Caco-2 (cell line): ENCODE results near the gene FARP1. TPM values are rescaled to one million over a fixed set of nuclear protein-coding genes. Genes with fewer than 3 reads are reported as not detected.

ENCODE experiments used
- BruUV-seq: library from RNA; stranded (reverse); fragments of 400-500 nt; replicated peaks from 2 replicates; lab custom pipeline; 2021; lab: Mats Ljungman, UMichigan
- CTCF ChIA-PET: fragments of 300-600 bp; sonication (Branson Sonifier 250); formaldehyde crosslinking; loops from one replicate; lab custom pipeline; 2022; ENCODE audit warnings: antibody characterized with exemption; lab: Charles Lee
- POLR2A ChIA-PET: fragments of 300-600 bp; sonication (Branson Sonifier 250); formaldehyde crosslinking; loops from one replicate; lab custom pipeline; 2022; ENCODE audit warnings: antibody characterized with exemption; lab: Charles Lee
- DNase-seq, 2 experiments: peaks; one replicate each; pipeline versions ENCODE4 v3.0.0 to v3.0.0-alpha.2; 2020 to 2022
- H3K27me3 ChIP-seq: replicated peaks from 2 replicates; pipeline ENCODE4 v1.6.0; 2011; ENCODE audit warnings: low read length; ENCODE audit not compliant: control insufficient read depth, insufficient read depth
- H3K36me3 ChIP-seq: 2 replicates; pipeline ENCODE4 v1.5.1; 2011; ENCODE audit warnings: low read length; ENCODE audit not compliant: control insufficient read depth, insufficient read depth
- H3K4me1 ChIP-seq: fragments of 250-450 bp; sonication (Bioruptor Pico); 2 replicates; pipeline ENCODE4 v1.5.1; 2020; ENCODE audit warnings: mild to moderate bottlenecking
- H3K4me3 ChIP-seq: 2 replicates; pipeline ENCODE4 v1.5.1; 2011; ENCODE audit warnings: low read depth, mild to moderate bottlenecking, control low read depth, low read length
- H3K9me3 ChIP-seq: fragments of 250-450 bp; sonication (Bioruptor Pico); 2 replicates; pipeline ENCODE4 v1.5.1; 2020; ENCODE audit warnings: mild to moderate bottlenecking, moderate library complexity
- H3K27ac Mint-ChIP-seq: one replicate; pipeline ENCODE4 v1.8.0; 2022; ENCODE audit warnings: mixed read lengths; ENCODE audit not compliant: unreplicated experiment
- H3K27me3 Mint-ChIP-seq: one replicate; pipeline ENCODE4 v1.8.0; 2022; ENCODE audit warnings: mixed read lengths; ENCODE audit not compliant: insufficient read depth, unreplicated experiment
- H3K36me3 Mint-ChIP-seq: one replicate; pipeline ENCODE4 v1.8.0; 2022; ENCODE audit warnings: mild to moderate bottlenecking, mixed read lengths; ENCODE audit not compliant: insufficient read depth, unreplicated experiment
- H3K4me1 Mint-ChIP-seq: one replicate; pipeline ENCODE4 v1.8.0; 2022; ENCODE audit warnings: low read depth, mixed read lengths; ENCODE audit not compliant: unreplicated experiment
- H3K4me3 Mint-ChIP-seq: one replicate; pipeline ENCODE4 v1.8.0; 2022; ENCODE audit warnings: mild to moderate bottlenecking, moderate library complexity, mixed read lengths; ENCODE audit not compliant: unreplicated experiment
- H3K9me3 Mint-ChIP-seq: one replicate; pipeline ENCODE4 v1.8.0; 2022; ENCODE audit warnings: mixed read lengths; ENCODE audit not compliant: unreplicated experiment
- CTCF ChIP-seq, 2 experiments: fragments of 200-600 bp in 1 of 2; IDR thresholded peaks; 1 replicate in 1 of 2; 2 replicates in 1 of 2; pipeline versions ENCODE4 v1.5.1 to v1.8.0; 2011 to 2022; ENCODE audit warnings: antibody characterized with exemption in 1 of 2, control low read depth in 1 of 2, inconsistent platforms in 1 of 2, low read depth in 1 of 2, low read length in 1 of 2, mild to moderate bottlenecking in 1 of 2, moderate library complexity in 1 of 2; ENCODE audit not compliant: insufficient read depth in 1 of 2, severe bottlenecking in 1 of 2, unreplicated experiment in 1 of 2
- intact Hi-C: fragments of 100-400 bp; cut with micrococcal nuclease; formaldehyde crosslinking; loops from one replicate; pipeline ENCODE4 v1.10.0; 2022; ENCODE audit not compliant: unreplicated experiment
- total RNA-seq: library from RNA; stranded (reverse); gene quantifications from 2 replicates; pipeline ENCODE4 v1.2.3, GENCODE V29; 2022

FARP1 gene
- total RNA-seq, 1 experiment from 2014 or later = 189 TPM

GRCh38 chr13:98252931-98253470 lies 110.1 kb downstream of the FARP1 start:
- Histone ChIP-seq H3K4me3 (no peak overlapping the region), H3K9me3 (no peaks in the 10 kb centered on the region), H3K36me3 (no peaks in the 10 kb centered on the region; the same call in 1 of the 2 replicates), H3K4me1 (peaks cover 37% of the 10 kb centered on the region), H3K27me3 (no peaks in the 10 kb centered on the region)
- DNase-seq = peak; percentile 53 to 63
- no peaks in the 10 kb centered on the region for H3K27me3 Mint-ChIP-seq
- peaks cover 49% of the 10 kb centered on the region for H3K4me1 Mint-ChIP-seq
- BruUV-seq = no TSS peak
- no peak for TF ChIP-seq CTCF (IDR thresholded peaks at IDR 0.05; ENCODE audit: insufficient read depth in 1 of 2, low read depth in 1 of 2, low read length in 1 of 2, severe bottlenecking in 1 of 2, unreplicated experiment in 1 of 2)
- H3K9me3 Mint-ChIP-seq = no peaks in the 10 kb centered on the region
- no peak overlapping the region for H3K4me3 Mint-ChIP-seq
- intact Hi-C loops = loop anchor here (2.0 kb wide), 1 partner anchor 14 kb away; no protein-coding TSS in a partner anchor
- CTCF ChIA-PET = no interaction called here
- peaks cover 27% of the 10 kb centered on the region for H3K36me3 Mint-ChIP-seq
- POLR2A ChIA-PET = no interaction called here
- H3K27ac Mint-ChIP-seq = peak overlapping the region; percentile 89

- ChIA-PET POLR2A (no interaction called here), CTCF (no interaction called here)
- no TSS peak for BruUV-seq
- H3K4me1 ChIP-seq = peaks cover 37% of the 10 kb centered on the region
- intact Hi-C loops = loop anchor here (2.0 kb wide), 1 partner anchor 13 kb away; no protein-coding TSS in a partner anchor
- no peak for TF ChIP-seq CTCF (IDR thresholded peaks at IDR 0.05; ENCODE audit: insufficient read depth in 1 of 2, low read depth in 1 of 2, low read length in 1 of 2, severe bottlenecking in 1 of 2, unreplicated experiment in 1 of 2)
- H3K4me3 ChIP-seq = no peak overlapping the region
- H3K27me3 ChIP-seq = no peaks in the 10 kb centered on the region
- no peaks in the 10 kb centered on the region for H3K9me3 ChIP-seq
- Mint-ChIP-seq H3K9me3 (no peaks in the 10 kb centered on the region), H3K27me3 (no peaks in the 10 kb centered on the region), H3K4me1 (peaks cover 44% of the 10 kb centered on the region), H3K27ac (peak overlapping the region; percentile 89), H3K4me3 (no peak overlapping the region), H3K36me3 (peaks cover 22% of the 10 kb centered on the region)
- no peaks in the 10 kb centered on the region; the same call in 1 of the 2 replicates for H3K36me3 ChIP-seq
- no peak for DNase-seq
Measured at GRCh38 chr13:98253526-98253925, 110.6 kb downstream of the FARP1 start.

GRCh38 chr13:98254513-98254912 lies 111.6 kb downstream of the FARP1 start:
- H3K4me3 ChIP-seq = no peak overlapping the region
- no TSS peak for BruUV-seq
- H3K9me3 ChIP-seq = no peaks in the 10 kb centered on the region
- Mint-ChIP-seq H3K9me3 (no peaks in the 10 kb centered on the region), H3K36me3 (peaks cover 18% of the 10 kb centered on the region), H3K4me3 (no peak overlapping the region), H3K4me1 (peaks cover 42% of the 10 kb centered on the region), H3K27ac (peak overlapping the region; percentile 89), H3K27me3 (no peaks in the 10 kb centered on the region)
- ChIA-PET CTCF (no interaction called here), POLR2A (no interaction called here)
- intact Hi-C loops = no loop called here
- peaks cover 39% of the 10 kb centered on the region for H3K4me1 ChIP-seq
- no peaks in the 10 kb centered on the region for H3K27me3 ChIP-seq
- no peaks in the 10 kb centered on the region; the same call in 1 of the 2 replicates for H3K36me3 ChIP-seq
- TF ChIP-seq CTCF (IDR thresholded peaks at IDR 0.05; ENCODE audit: insufficient read depth in 1 of 2, low read depth in 1 of 2, low read length in 1 of 2, severe bottlenecking in 1 of 2, unreplicated experiment in 1 of 2) = no peak
- DNase-seq = no peak
